HG03280 (cell line): ENCODE data around the gene PDE6B.
A peak's percentile ranks its signal among the peaks of the same experiment; 100 is the strongest.
"Not testable (repeated sequence)": the region's sequence is repeated elsewhere in the genome, so short reads cannot be mapped to it uniquely, and the experiment has no call there.

Experiments
- ATAC-seq: cut with Tn5 transposase; IDR thresholded peaks from one replicate; pipeline ENCODE4 v1.9.1; 2021; ENCODE audit warnings: mild to moderate bottlenecking, moderate library complexity; ENCODE audit not compliant: unreplicated experiment

The PDE6B gene

DNA sequence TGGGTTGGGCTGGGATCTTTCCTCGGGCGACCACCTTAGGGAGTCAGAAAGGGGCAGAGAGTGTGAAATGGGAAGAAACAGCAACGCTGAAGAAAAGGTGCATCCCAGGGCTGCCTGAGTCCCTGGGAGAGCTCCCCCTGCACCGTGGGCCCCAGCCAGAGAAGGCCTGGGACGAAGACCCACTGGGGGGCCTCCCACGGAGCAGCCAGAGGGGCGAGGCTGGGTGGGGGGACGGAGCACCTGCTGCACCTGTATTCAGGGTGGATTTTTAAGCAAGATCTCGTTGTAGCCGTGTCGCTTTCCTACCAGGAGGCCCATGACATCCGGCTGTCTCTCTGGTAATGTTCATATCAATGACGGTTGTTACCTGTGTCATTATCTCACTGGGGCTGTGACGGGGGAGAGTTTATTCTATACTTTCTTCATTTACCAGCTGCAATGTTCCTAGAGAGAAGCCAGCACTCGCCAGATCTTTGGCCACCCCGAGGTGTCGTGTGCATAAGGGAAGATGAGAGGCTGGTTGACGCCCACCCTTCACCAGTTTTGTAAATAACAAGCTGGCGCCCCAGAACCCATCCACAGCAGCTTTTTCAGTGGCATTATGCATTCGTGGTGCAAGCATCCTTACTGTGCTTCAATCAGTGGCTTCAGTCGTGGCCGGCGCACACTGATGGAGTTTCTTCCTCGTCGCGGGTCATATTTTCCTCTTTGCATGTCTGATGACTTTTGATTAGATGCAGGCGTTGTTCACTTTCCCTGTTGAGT, 74.6 kb downstream of the PDE6B start:
- ATAC-seq: no peak

DNA sequence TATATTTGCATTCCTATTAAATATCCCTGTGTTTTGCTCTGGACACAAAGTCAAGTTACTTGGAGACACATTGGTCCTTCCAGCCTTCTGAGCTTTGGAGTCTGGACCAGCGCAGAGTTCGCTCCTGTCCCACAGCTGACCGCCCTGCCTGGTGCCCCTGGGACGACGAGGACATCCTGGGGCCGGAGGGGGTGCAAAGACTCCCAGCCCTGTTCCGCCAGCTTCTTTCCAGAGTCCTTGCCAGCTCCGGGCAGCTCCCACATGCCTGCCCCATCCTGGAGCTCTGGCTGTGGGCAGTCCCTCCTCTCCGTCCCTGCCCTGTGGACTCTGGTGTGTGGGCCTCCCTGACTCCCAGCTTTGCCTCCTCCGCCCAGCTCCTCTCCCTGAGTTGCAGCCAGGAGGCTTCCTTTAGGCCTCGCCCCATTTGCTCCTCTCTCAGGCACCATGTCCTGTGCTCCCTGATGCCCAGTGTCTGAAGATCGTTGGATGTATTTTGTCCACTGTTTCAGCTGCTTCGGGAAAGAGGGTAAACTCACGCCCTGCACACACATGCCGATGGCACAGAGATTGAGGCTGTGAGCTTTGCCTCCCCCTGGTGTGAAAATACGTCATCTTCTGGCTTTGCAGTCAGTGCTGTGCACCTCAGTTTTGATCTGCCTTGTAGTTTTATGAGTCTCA, 75.4 kb downstream of the PDE6B start:
- ATAC-seq: no peak

- no peak for ATAC-seq
Observed at GRCh38 chr4:702618-703048, 77.3 kb downstream of the PDE6B start.

GRCh38 chr4:703336-704197, 78.2 kb downstream of the PDE6B start:
- no peak for ATAC-seq

DNA sequence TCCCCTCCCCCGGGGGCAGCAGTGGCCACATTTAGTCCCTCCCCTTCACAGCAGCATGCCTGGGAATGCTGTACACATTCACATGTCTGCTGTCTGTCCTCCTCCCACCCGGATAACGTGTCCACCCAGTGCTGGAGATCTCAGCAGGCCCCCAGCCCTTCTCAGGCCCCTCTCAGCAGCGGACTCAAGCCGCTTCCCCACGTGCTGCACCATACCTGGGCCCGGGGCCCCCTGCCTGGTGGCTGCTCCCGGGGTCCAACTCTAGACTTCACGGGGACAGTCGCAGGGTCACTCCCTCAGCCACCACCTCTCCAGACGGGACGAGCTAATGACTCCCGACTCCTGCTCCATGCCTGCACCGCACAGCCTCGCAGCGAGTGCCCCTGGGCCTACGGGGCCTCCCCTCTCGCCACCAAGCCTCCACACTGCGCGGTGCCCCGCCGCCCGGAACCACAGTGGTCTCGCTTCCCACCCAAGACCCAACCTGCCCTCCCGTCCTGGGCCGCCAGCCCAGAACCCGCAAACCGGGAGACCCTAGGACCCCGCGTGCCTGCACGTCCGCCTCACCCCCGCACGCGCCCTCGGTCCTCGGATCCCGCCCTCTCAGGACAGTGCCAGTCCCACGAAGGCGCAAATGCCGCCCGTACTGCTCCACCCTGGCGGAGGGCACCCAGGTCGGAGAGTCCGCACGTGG, 79.0 kb downstream of the PDE6B start:
- ATAC-seq: no peak

DNA sequence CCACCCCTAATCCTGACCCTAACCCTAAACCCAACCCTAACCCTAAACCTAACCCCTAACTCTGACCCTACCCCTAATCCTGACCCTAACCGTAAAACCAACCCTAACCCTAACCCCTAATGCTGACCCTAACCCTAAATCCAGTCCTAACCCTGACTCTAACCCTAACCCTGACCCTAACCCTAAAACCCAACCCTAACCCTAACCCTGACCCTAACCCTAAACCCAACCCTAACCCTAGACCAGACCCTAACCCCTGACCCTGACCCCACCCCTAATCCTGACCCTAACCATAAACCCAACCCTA, 79.6 kb downstream of the PDE6B start:
- ATAC-seq: no peak

DNA sequence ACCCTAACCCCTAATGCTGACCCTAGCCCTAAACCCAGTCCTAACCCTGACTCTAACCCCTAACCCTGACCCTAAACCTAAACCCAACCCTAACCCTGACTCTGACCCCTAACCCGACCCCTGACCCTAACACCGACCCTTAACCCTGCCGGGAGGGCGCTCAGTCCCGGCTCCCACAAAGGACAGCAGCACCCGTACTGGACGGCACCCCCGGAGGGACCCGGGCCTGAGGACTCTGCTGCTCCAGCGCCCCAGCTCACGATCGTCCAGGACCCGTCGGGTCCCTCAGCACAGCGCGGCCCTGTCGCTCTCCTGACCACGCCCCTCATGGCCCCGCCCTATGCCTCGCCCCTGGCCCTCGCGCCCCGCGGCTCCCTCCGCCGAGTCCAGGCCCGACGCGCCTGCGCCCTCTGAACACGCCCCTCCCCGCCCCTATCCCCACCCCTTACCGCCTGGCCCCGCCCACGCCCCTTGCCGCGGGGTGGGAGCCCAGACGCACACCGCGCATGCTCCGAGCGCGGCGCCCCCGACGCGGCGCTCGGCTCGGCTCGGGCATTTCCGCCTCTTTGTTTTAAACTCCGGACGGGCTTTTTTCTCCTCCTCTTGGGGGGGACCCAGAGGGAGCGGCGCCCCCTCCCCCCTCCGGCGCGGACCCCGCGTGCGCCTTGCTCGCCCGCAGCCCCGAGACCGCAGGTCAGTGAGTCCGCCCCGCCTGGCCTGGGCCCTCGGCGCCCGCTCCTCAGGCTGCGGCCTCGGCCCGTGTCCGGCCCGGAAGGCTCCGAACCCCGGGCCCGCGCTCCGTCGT, 80.1 kb downstream of the PDE6B start, which contains the start of gene PCGF3:
TSS of gene PCGF3 (plus strand) at position 555 of the 805 bp plus-strand sequence. CDS start 27,849 bp downstream, outside the sequence.
- peak; percentile 91 for ATAC-seq

DNA sequence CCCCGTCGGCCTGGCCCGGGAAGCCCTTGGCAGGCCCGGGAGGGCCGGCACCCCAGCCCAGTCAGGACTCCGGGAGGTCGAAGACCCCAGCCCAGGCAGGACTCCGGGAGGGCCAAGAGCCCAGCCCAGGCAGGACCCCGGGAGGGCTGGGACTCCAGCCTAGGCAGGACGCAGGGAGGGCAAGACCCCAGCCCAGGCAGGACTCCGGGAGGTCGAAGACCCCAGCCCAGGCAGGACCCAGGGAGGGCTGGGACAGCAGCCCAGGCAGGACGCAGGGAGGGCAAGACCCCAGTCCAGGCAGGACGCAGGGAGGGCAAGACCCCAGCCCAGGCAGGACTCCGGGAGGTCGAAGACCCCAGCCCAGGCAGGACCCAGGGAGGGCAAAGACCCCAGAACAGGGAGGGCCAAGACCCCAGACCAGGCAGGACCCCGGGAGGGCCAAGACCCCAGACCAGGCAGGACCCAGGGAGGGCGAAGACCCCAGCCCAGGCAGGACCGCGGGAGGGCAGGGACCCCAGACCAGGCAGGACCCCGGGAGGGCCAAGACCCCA, 80.8 kb downstream of the PDE6B start:
- ATAC-seq: not testable (repeated sequence)

- no peak for ATAC-seq
Observed at GRCh38 chr4:706834-707598, 81.6 kb downstream of the PDE6B start.

DNA sequence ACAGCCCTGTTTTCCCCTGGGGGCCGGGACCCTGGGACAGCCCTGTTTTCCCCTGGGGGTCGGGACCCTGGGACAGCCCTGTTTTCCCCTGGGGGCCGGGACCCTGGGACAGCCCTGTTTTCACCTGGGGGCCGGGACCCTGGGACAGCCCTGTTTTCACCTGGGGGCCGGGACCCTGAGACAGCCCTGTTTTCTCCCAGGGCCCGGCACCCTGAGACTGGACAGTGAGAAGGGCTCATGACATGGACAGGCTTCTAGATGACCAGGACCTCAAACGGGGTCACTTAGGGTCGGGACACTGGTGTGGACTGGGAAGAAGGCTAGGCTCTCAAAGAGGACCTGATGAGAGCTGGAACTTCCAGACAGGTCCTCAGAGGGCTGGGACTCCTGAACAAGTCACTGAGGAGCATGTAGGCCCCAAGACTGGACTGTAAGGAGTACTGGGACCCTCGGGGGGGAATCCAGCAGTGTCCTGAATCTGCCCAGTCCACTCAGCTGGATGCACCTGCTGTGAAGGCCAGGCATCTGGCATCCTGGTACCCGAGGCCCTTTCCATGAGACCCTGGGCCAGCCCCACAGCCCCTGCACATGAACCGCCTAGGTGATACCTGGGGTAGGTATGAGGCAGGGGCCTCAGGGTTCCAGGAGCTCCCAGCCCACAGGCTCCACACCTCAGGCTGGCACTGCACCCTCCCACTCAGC, 82.7 kb downstream of the PDE6B start:
- no peak for ATAC-seq

- ATAC-seq: no peak
Observed at GRCh38 chr4:708631-708933, 83.2 kb downstream of the PDE6B start.

GRCh38 chr4:709348-709747, 84.0 kb downstream of the PDE6B start:
- ATAC-seq: no peak

- no peak for ATAC-seq
Observed at GRCh38 chr4:710116-710515, 84.7 kb downstream of the PDE6B start.

DNA sequence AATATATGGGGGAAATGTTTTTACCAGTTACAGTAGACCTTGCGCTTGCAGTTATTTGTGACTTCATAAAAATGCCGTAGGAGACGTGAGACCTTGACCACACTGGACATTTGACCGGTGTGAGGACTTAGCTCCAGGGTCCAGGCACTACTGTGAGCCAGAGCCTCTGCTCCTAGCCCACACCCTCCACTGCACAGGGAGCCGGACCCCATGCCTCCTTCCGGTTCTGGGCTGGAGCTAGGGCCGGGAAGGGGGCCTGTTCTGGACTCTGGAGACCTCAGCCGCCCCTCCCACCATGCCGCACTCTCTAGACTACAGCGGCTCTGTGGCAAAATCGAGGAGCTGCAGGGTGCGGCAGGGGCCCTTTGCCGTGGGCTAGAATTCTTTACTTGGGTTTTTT, 85.5 kb downstream of the PDE6B start:
- ATAC-seq: no peak

GRCh38 chr4:712093-712492, 86.7 kb downstream of the PDE6B start:
- ATAC-seq: no peak

- no peak for ATAC-seq
Observed at GRCh38 chr4:712916-713632, 87.7 kb downstream of the PDE6B start.

DNA sequence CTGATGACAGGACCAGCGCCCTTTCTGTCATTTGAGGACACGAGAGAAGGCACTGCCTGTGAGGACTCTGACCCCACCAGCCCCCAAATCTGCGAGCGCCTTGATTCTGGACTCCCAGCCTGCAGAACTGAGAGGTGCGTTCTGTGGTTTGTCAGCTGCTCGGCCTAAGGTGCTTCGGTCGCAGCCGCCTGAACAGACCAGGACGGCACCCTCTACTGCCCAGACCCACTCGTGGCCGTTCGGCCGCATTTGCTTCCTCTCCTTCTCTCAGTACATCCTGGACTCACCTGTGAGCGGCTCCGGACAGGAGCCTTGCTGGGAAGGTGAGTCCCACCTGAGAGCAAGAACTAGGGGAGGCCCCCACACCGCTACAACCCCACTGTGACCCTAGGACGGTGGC, 88.7 kb downstream of the PDE6B start:
- no peak for ATAC-seq
